M059J (cell line): ENCODE measurements around the gene GPAT2. TPM values are rescaled to one million over a fixed set of nuclear protein-coding genes. Genes with fewer than 3 reads are reported as not detected.
A peak's percentile ranks its signal among the peaks of the same experiment; 100 is the strongest.
"Not testable (repeated sequence)": the region's sequence is repeated elsewhere in the genome, so short reads cannot be mapped to it uniquely, and the experiment has no call there.

ENCODE experiments used
- DNase-seq: peaks from one replicate; pipeline ENCODE4 v3.0.0-alpha.2; 2012; ENCODE audit warnings: low read depth
- total RNA-seq: library from RNA; depleted of rRNA; stranded (reverse); fragments of >200 nt; shearing (Covaris generic); gene quantifications from 2 replicates; pipeline ENCODE4 v1.2.3, GENCODE V29; 2014

The GPAT2 gene
- total RNA-seq, 1 experiment from 2014 or later, result not detected

DNA sequence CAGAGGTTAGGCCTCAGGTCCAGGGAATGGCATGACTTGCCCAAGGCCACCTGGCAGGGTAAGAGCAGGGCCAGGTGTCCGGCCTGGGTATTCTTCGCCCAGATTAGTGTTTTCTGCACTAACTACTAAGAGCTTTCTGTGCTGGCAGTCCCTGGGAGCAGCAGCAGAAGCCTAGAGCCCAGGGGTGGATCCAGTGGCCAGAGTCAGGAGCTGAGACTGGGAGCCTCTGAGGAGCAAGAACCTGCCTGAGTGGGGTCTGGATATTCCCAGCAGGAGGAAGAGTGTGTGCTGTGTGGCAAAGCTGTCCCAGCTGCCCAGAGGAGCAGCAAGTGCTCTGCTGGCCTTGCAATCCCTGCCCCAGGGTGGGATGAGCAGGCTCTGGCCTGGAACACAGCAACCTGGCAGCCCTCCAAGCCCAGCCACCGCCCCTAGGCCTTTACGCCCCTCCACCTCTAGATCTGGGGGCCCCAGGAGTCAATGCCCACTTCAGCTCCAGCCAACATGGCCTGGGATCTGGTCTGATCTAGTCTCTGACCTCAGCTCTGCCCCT, 30.7 kb upstream of the GPAT2 start:
- DNase-seq, result no peak

DNA sequence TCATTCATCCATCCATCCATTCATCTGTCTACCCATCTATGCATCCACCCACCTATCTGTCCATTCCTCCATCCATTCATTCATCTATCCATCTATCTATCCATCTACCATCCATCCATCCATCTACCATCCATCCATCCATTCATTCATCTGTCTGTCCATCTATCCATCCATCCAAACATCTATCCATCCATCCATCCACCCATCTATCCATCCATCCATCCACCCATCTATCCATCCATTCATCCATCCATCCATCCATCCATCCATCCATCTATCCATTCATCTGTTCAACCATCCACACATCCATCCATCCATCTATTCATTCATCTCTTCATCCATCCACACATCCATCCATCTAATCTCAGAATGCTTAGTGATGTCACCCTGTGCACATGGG, 30.0 kb upstream of the GPAT2 start:
- DNase-seq, result not testable (repeated sequence)

DNA sequence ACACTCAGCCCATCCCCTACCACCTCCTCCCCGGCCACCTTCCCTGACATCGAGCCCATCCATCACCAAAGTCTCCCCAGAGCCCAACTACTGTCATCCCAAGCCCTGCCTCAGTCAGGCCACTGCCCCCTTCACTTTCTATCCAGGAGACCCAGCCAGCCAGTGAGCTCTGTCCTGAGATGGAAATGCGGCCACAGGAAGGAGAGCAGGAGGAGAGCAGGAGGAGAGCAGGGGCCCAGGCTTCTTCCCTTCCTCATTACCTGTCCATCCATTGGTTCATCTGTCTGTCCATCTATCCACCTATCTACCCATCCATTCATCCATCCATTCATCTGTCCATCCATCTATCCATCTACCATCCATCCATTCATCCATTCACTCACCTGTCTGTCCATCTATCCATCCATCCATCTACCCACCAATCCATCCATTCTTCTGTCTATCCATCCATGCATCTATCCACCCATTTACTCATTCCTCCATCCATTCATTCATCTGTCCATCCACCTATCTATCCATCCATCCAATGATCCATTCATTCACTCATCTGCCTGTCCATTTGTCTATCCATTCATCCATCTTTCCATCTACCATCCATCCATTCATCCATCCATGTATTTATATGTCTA, 29.4 kb upstream of the GPAT2 start:
- DNase-seq, result not testable (repeated sequence)

DNA sequence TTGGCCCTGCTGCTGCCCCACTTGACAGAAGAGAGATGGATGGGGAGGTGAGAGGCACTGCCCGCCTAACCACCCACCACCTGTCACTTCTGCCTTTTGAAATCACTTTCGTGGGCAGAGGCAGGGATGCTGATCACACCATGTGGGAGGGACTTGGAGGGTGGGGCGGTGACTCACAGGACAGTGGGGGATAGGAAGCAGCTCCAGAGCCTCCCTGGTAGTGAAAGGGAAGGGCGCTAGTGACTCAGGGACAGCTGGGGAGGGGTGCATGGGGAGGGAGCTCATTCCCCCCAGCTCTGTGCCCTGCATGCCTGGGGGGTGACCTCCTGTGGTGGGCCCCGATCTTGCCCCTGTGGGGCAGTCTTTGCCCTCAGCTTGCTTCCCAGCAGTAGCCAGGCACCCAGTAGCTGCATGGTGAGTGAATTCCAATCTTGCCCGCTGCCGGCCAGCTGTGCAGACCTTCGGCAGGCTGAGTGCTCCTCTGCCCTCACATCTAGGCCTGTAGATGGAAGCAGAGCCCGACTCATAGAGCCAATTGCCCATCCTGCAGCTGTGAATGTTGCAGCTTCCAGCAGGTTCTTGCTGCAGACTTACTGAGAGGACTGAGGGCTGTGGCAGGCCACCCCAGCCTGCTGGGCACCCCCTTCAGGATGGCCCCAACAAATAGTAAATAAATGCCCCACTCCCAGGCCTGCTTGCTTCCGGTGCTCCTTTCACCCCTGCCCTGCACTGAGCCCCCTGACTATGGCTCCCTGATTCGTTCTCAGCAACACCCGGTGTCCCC, 28.6 kb upstream of the GPAT2 start:
- peak; percentile 68 for DNase-seq

DNA sequence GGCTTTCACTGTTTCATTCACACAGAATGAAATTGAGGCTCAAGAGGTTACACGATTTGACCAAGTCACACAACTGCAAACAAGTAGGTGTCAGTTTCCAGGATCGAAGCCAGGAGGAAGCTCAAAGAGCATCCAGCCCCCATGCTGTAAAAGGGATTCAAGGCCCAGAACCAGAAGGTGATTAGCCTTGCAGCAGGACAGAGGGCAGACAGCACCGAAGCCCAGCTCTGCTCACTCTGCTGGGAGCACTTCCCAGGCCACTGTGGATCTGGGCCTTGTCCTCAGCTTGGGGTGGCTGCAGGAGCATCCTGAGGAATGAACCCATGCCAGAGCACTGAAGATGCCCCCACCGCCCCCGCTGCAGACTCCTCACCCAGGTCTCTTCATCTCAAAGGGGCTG, 27.8 kb upstream of the GPAT2 start:
- DNase-seq, result not testable (repeated sequence)

DNA sequence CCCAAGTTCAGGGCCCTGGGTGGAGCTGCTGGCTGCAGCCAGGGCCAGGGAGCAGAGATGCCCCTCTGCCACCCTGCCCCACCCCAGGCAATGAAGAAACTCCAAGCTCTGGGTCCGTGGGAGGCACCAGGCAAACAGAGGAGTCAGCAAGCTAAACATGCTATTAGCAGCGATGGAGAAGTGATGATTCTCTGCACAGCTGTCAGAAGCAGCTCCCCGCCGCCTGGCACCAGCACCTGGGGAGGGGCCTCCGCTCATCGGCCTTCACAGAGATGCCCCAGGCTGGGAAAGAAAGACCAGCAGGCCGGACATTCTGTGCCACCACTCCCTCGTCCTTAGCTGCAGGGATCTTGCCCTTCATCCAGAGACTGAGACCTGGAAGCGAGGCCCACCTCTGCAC, 27.2 kb upstream of the GPAT2 start:
- DNase-seq, result not testable (repeated sequence)

DNA sequence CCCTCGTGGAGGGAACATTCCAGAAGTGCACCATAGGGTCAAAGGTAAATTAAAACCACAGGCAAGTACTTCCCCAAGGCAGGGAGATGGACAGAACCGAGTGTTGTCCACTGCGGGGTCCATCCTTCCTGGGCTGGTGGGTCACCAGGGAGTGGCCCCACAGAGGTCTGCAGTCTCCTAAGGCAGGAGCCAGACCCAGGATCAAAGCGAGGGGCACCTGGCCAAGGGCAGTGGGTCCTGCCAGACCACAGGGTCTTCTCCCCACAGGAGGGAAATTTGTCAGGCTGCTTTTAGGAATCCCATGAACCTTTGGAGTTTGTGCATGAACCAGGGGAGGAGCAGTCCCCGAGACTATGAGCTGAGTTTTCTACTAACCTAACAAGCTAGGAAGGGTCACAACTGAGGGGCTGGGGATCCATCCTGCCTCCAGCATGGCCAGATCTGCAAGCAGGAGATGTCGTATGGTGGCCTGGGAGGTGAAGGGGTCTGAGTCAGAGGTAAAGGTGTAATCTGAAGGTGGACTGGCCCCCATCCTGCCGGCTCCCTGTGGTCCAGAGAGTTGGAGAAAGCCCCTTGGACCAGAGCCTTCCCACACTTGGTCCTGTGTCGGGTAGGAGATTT, 26.6 kb upstream of the GPAT2 start:
- DNase-seq, result not testable (repeated sequence)

DNA sequence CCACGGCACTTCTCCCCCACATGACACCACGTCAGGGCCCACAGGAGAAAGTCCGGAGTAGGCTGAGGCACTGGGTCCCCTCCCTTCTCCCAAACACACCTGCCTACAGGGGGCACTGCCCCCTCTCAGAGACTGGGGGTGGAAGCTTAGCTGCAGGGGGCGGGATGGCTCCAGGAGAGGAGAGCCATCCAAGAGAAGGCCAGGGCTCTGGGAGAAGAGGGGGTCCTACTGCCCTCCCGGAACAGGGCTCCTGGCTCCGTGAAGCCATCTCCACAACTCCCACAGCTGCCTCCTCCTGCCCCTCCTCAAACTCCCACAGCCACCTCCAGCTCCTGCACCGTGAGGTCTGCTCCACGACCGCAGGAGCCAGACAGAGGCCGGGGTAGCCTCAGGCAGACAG, 25.6 kb upstream of the GPAT2 start:
- not testable (repeated sequence) for DNase-seq

DNA sequence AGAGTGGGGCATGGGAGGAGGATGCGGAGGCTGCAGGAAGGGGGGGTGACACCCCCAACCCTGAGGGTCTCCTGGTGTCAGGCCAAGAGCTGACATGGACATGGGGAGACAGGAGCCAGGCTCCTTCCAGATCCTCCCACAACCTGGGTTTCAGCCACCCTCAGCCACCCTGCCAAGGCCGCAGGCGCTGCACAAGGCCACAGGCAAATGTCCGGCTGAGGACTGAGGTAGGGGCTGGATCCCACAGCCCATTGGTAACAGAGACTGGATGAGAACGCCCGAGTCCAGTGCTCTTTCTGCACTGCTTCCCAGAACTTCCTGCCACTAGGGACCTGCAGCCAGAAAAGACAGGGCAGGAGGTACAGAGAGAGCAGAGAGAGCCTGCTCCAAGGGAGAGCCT, 24.7 kb upstream of the GPAT2 start:
- not testable (repeated sequence) for DNase-seq

DNA sequence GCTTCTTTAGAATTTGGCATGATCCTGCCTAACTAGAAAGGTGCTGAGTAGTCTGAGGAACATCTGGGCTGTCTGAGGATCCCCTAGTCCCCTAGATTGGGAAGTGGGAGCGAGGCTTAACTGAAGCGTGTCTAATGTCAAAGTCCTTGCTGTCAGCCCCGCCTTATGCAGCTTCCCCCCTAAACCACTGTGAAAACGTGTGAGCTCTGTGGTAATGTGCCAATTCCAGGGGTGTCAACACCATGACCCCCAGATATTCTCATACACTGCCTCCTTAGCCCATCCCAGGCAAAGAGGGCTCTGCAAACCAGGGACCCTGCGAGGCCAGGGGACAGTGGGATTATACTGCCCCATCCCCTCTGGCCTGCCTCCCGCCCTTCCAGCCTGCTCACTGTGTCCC, 21.1 kb upstream of the GPAT2 start:
- not testable (repeated sequence) for DNase-seq

DNA sequence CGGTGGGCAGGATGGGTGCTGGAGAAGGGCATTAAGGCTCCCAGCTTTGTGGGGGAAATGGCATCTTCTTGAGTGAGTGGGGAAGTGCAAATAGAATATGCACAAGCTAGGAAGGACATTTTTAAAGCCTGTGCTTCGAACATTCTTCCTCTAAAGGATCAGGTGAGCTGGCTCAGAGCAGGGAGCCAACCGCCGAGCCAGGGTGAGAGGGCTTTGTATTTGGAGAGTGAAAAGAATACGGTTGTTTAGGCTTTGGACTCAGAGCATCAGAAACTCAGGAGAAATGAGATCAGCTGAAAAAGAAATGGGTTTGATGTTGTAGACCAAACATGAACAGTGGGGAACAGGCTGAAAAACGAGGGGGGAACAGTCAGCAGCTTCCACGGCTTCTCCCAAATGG, 19.8 kb upstream of the GPAT2 start:
- DNase-seq, result not testable (repeated sequence)

DNA sequence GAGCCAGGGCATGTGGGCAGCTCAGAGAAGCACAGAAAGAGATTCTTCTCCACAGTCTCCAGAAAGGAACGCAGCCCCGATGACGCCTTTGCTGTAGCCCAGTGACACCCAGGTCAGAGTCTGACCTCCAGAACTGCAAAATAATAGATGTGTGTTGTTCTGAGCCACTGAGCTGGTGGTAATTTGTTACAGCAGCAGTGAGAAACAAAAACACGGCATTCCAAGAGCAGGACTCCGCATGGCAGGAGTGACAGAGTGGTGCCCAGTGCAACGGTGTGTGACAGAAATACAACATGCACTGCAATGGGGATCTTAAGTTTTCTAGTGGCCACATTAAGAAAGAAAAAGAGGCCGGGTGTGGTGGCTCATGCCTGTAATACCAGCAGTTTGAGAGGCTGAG, 18.7 kb upstream of the GPAT2 start:
- not testable (repeated sequence) for DNase-seq

DNA sequence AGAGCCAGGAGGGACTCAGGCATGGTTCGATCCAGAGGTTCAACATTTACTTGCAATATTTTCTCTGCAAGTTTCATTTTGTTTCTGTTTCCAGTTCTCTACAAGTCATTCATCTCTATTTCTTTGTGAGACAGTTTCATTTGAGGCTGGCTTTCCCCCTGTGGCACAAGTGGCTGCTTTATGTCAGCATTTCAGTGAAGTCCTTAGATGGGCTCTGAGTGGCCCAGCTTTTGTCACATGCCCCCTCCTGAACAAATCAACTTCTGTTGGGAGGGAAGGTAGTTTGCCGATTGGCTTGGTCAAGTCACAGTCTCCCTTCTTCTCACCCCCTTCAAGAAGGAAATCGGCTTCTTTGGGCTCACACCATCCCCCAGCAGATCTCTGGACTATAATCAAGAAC, 17.9 kb upstream of the GPAT2 start:
- not testable (repeated sequence) for DNase-seq

DNA sequence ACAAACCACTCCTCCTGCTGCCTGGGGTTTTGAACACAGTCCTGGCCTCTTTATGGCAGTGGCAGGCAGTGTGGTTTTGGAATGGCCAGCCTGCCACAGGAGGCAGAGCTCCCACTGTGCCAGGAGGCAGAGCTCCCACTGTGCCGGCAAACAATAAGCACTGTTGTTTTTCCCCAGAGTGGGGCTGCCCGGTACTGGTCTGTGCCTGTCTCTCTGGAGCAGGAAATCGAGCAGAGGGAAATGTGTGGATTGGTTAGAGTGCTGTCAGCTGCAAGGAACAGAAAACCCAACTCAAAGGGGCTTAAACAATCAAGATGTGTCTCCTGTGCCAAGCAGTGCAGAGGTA, 15.2 kb upstream of the GPAT2 start:
- DNase-seq, result not testable (repeated sequence)

DNA sequence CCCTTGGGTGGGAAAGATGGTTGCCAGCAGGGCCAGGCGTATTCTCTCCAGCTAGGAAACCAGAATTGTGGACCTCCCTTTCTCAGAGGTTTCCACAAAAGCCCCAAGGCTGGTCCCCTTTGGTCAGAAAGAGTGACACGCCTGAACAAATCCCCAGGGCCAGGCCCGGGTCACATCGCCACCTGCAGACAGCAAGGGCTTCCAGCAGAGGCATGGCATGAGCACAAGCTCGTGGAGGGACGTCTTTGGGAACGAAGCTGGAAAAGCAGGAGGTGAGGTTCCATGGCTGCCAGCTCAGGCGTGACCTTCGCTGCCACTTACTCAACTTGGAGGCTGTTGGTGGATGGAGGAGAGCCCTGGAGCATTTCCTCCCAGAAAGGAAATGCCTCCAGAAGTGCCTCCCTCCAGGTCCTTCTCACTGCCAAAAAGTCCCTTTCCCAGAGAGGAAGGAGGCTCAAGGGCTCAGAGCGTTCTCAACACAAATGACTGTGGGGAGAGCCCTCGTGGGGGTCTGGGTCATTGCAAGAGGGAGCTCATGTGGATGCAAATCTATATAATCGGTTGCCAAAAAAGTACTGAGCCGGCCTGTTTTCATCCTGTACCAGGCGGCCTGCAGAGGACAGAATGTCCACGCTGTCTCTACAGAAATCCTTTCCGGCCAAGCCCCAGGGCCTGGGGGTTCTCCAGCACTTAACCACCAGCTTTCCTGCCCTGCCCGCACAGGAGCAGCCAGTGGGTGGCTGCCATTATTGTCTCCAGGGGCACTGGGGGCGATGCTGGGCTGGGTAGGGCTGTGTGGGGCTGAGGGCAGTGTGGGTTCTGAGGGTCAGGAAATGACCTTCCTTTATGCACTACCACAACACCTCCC, 14.6 kb upstream of the GPAT2 start:
- not testable (repeated sequence) for DNase-seq

DNA sequence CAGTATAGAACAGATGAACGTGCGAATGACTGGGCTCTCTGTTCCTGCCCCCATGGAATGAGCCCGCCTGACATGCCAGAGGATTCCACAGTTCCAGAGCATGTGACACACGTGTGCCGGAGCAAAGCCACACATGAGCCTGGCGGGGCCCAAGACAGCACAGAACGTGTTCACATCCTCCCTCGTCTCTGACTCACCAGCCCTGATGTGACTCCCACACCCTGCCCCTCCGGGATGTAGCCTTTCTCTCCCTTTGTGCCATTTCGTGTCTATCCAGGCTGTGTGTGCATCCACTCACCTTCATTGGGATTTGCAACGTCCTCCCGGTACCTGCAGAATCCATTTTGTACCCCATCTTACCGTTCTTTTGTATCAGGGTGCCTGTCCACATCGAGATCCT, 838 bp upstream of the GPAT2 start:
- DNase-seq, result not testable (repeated sequence)

DNA sequence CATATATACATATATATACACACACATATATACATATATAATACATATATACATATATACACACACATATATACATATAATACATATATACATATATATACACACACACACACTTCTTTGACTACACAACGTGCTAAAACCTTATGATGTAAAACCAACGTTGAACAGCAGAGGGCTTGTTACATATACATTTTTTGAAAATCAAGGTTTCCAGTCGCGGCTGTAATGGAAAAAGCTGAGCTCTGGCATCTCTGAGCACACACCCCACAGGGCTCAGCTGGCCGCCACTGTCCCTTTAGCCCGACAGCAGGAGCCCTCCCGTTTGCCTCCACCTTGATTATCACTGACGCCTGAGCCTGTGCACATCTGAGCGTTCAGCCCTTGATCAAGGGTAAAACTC, 719 bp downstream of the GPAT2 start:
- DNase-seq, result not testable (repeated sequence)

DNA sequence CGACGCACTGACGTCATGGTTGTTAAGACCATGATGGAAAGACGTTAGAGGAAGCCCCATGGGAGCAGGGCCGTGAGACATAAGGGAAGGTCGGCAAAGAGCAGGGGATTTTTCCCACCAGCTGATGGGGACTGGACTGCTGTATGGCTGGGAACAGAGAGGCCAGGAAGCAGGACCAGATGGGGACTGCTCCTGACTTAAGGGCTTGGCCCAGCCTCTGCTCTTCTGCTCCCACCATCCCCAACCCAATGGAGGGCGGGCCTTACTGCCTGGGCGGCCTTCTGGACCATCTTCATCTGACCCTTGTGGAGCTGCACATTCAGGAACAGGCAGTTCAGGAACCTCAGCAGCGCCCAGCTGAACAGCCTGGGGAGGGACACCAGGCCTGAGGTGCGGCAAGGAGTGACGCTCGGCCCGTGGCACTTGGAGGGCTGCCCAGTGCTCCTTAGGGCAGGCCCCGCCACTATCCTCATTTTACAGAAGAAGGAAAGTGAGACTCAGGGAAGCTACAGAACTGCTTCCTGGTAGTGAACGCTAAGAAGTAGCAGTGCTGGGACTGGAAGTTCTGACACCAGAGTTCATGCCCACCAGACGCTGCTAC, 6.9 kb downstream of the GPAT2 start:
- not testable (repeated sequence) for DNase-seq

DNA sequence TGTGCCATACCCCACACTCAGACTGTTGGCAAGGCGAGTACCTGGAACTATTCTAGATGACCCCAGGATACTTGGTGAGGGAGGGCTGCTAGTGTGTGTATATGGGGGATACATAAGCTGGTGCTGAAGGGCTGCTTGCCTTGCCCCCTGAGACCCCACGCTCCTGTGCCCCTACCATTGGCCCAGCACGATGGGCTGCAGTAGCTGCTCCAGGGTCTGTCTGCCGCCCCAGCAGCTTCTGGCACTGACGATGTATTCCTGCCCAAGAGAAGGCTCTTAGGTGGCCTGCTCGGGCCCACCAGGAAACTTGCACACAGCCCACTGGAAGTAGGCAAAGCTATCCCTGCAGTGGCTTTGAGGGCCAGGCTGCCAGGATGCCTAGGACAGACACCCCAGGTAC, 9.0 kb downstream of the GPAT2 start:
- not testable (repeated sequence) for DNase-seq

DNA sequence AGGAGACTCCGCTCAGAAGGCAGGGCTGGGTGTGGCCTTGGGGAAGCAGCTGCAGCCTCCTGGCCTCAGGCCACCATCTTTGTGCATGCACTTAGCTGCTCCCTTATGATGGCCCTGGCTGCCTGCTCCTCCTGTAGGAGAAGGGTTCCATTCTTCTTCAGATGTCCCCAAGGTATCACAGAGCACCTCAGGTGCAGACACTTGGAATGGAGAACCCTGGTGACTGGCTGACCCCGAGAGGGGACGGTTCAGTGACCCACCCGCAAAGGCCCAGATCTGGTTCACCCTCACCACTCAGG, 9.6 kb downstream of the GPAT2 start:
- DNase-seq, result no peak
